ENCODE measurements around the gene CKAP5. TPM values are rescaled to one million over a fixed set of nuclear protein-coding genes. Genes with fewer than 3 reads are reported as not detected.

Gene CKAP5
- total RNA-seq, 1 experiment from 2014 or later = 166 TPM

DNA sequence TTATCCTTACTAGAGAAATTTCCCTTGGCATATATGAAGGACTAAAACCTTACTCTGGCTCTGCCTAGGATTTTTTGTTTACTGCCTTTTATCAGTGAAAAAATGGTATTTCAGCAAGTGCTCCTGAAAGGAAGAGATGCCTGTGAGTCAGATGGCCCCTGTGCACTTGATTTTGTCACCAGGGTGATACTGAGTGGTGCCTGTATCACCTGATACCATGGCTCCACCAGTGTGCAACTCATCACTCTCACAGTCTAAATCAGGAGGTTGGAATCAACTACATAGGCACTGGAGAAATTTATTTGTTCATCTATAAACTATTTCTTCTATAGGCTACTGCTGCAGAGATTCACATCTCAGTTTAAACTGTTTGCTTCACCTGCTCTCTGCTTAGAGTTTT lies 83.8 kb downstream of the CKAP5 start:
- Histone ChIP-seq H2AFZ (ENCODE audit: low read depth, low read length, poor library complexity, severe bottlenecking) (no peak overlapping the region), H3K9me3 (ENCODE audit: control insufficient read depth in 1 of 2, insufficient read depth in 1 of 2, low read depth in 1 of 2, low read length in 2 of 2) (no peaks in the 10 kb centered on the region), H3K9me2 (ENCODE audit: insufficient read depth) (no peaks in the 10 kb centered on the region), H3K4me3 (replicated peaks in 1 of 2; ENCODE audit: low read depth in 1 of 2, low read length in 2 of 2) (no peak overlapping the region), H3K27me3 (ENCODE audit: insufficient read depth, low read length) (no peaks in the 10 kb centered on the region), H3K9ac (ENCODE audit: low read length) (no peak overlapping the region), H3K27ac (ENCODE audit: low read depth, low read length) (no peak overlapping the region), H3K4me1 (ENCODE audit: control insufficient read depth in 1 of 2, insufficient read depth in 2 of 2, low read length in 2 of 2) (no peaks in the 10 kb centered on the region), H4K20me1 (ENCODE audit: insufficient read depth) (no peaks in the 10 kb centered on the region), H3K36me3 (ENCODE audit: control insufficient read depth in 1 of 2, insufficient read depth in 2 of 2, low read length in 2 of 2) (peaks cover 67 to 69% of the 10 kb centered on the region in 2 experiments), H3K79me2 (ENCODE audit: insufficient read depth, low read length) (no peaks in the 10 kb centered on the region), H3K4me2 (ENCODE audit: low read length) (no peak overlapping the region)
- BruUV-seq (replicated peaks) = no TSS peak
- TF ChIP-seq ZFX (IDR thresholded peaks at IDR 0.05) (no peak), SIN3A (IDR thresholded peaks at IDR 0.05; ENCODE audit: low read depth) (no peak), CEBPB (IDR thresholded peaks at IDR 0.05; ENCODE audit: low read depth) (no peak), TCF7L2 (IDR thresholded peaks at IDR 0.05; ENCODE audit: borderline replicate concordance, extremely low read depth, insufficient read depth, insufficient read length) (no peak), YY1 (IDR thresholded peaks at IDR 0.05; ENCODE audit: extremely low read depth, insufficient replicate concordance, low read depth, low read length) (no peak), SP1 (IDR thresholded peaks at IDR 0.05; ENCODE audit: low read depth) (no peak), EGR1 (IDR thresholded peaks at IDR 0.05; ENCODE audit: low read depth) (no peak), EZH2 (IDR thresholded peaks at IDR 0.05) (no peak), RAD21 (IDR thresholded peaks at IDR 0.05; ENCODE audit: low read depth) (no peak), CBX3 (IDR thresholded peaks at IDR 0.05; ENCODE audit: low read depth) (no peak)
- TF ChIP-seq, protein P1, sequence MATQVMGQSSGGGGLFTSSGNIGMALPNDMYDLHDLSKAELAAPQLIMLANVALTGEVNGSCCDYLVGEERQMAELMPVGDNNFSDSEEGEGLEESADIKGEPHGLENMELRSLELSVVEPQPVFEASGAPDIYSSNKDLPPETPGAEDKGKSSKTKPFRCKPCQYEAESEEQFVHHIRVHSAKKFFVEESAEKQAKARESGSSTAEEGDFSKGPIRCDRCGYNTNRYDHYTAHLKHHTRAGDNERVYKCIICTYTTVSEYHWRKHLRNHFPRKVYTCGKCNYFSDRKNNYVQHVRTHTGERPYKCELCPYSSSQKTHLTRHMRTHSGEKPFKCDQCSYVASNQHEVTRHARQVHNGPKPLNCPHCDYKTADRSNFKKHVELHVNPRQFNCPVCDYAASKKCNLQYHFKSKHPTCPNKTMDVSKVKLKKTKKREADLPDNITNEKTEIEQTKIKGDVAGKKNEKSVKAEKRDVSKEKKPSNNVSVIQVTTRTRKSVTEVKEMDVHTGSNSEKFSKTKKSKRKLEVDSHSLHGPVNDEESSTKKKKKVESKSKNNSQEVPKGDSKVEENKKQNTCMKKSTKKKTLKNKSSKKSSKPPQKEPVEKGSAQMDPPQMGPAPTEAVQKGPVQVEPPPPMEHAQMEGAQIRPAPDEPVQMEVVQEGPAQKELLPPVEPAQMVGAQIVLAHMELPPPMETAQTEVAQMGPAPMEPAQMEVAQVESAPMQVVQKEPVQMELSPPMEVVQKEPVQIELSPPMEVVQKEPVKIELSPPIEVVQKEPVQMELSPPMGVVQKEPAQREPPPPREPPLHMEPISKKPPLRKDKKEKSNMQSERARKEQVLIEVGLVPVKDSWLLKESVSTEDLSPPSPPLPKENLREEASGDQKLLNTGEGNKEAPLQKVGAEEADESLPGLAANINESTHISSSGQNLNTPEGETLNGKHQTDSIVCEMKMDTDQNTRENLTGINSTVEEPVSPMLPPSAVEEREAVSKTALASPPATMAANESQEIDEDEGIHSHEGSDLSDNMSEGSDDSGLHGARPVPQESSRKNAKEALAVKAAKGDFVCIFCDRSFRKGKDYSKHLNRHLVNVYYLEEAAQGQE (IDR thresholded peaks at IDR 0.05; ENCODE audit: low read depth) = no peak
- TF ChIP-seq, protein P2, sequence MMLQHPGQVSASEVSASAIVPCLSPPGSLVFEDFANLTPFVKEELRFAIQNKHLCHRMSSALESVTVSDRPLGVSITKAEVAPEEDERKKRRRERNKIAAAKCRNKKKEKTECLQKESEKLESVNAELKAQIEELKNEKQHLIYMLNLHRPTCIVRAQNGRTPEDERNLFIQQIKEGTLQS (IDR thresholded peaks at IDR 0.05) = no peak
- TF ChIP-seq, protein P3, sequence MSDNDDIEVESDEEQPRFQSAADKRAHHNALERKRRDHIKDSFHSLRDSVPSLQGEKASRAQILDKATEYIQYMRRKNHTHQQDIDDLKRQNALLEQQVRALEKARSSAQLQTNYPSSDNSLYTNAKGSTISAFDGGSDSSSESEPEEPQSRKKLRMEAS (IDR thresholded peaks at IDR 0.05) = no peak
- TF ChIP-seq, protein P4, sequence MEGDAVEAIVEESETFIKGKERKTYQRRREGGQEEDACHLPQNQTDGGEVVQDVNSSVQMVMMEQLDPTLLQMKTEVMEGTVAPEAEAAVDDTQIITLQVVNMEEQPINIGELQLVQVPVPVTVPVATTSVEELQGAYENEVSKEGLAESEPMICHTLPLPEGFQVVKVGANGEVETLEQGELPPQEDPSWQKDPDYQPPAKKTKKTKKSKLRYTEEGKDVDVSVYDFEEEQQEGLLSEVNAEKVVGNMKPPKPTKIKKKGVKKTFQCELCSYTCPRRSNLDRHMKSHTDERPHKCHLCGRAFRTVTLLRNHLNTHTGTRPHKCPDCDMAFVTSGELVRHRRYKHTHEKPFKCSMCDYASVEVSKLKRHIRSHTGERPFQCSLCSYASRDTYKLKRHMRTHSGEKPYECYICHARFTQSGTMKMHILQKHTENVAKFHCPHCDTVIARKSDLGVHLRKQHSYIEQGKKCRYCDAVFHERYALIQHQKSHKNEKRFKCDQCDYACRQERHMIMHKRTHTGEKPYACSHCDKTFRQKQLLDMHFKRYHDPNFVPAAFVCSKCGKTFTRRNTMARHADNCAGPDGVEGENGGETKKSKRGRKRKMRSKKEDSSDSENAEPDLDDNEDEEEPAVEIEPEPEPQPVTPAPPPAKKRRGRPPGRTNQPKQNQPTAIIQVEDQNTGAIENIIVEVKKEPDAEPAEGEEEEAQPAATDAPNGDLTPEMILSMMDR (IDR thresholded peaks at IDR 0.05 in 2 of 3, conservative IDR thresholded peaks at IDR 0.05 in 1 of 3; ENCODE audit: borderline replicate concordance in 1 of 3, insufficient read depth in 1 of 3, low read depth in 2 of 3, low read length in 2 of 3) = no peak
- ATAC-seq (no peak), DNase-seq (ENCODE audit: low read depth, low spot score) (no peak)
- CTCF ChIA-PET = no interaction called here
- RAD21 ChIA-PET (ENCODE audit: low non-redundant PET in 1 of 2, low total read pairs in 2 of 2, uncharacterized antibody in 2 of 2, unreplicated experiment in 2 of 2) = no interaction called here
- POLR2A ChIA-PET = no interaction called here
- intact Hi-C loops (cut with micrococcal nuclease) = no loop called here
